GM18951 (cell line): ENCODE measurements around the gene DYRK1B.
"Not testable (repeated sequence)": the region's sequence is repeated elsewhere in the genome, so short reads cannot be mapped to it uniquely, and the experiment has no call there.

Experiments
- POLR2A ChIP-seq: IDR thresholded peaks from 4 replicates; pipeline ENCODE4 v1.6.1; 2011; ENCODE audit warnings: mild to moderate bottlenecking; ENCODE audit not compliant: insufficient read length, insufficient read depth; ENCODE audit errors: extremely low read depth
- in situ Hi-C: fragments of 300-500 bp; cut with MboI; formaldehyde crosslinking; loops from one replicate; pipeline ENCODE4 v1.12.0; 2022; ENCODE audit warnings: low sequenced_read_pairs, mixed read lengths, inconsistent platforms; ENCODE audit not compliant: unreplicated experiment

The DYRK1B gene

GRCh38 chr19:39833464-39834286 lies at the start of gene DYRK1B:
DYRK1B (minus strand) TSS chr19:39834162; CDS start chr19:39831867, 2,295 bp downstream.
- TF ChIP-seq POLR2A: peak; percentile 34
- in situ Hi-C loops: no loop called here

GRCh38 chr19:39882645-39883044 lies 48.7 kb upstream of the DYRK1B start:
- in situ Hi-C loops: not testable (repeated sequence)

GRCh38 chr19:39881495-39882110 lies 47.6 kb upstream of the DYRK1B start:
- in situ Hi-C loops: not testable (repeated sequence)

GRCh38 chr19:39880241-39880640 lies 46.3 kb upstream of the DYRK1B start:
- in situ Hi-C loops: not testable (repeated sequence)

DNA sequence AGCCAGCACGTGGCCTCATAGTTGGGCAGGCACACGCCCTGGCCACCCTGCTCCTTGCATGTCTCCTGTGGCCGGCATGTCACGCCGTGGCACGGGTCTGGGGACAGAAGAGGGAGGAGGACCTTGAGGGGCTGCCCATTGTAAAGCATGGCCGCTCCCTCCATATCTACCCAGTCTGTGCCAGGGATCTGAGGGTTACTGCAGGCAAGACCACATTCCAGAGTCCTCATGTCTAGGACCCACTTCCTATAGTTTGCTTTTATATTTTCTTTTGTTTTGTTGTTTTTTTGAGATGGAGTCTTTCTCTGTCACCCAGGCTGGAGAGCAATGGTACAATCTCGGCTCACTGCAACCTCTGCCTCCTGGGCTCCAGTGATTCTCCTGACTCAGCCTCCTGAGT lies 45.8 kb upstream of the DYRK1B start:
- in situ Hi-C loops: not testable (repeated sequence)

DNA sequence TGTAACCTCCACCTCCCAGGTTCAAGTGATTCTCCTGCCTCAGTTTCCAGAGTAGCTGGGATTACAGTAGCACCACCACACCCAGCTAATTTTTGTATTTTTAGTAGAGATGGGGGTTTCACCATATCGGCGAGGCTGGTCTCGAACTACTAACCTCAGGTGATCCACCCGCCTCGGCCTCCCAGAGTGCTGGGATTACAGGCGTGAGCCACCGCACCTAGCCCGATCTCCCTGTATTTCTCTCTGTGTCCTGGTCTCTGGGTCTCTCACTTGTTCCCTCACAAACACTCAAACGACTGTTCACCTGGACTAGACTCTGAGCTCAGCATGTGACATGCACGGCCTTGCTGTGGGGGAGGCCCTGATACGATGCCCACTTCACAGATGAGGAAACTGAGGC lies 44.9 kb upstream of the DYRK1B start:
- in situ Hi-C loops: not testable (repeated sequence)

GRCh38 chr19:39878398-39878797 lies 44.4 kb upstream of the DYRK1B start:
- in situ Hi-C loops: no loop called here
- TF ChIP-seq POLR2A: no peak

DNA sequence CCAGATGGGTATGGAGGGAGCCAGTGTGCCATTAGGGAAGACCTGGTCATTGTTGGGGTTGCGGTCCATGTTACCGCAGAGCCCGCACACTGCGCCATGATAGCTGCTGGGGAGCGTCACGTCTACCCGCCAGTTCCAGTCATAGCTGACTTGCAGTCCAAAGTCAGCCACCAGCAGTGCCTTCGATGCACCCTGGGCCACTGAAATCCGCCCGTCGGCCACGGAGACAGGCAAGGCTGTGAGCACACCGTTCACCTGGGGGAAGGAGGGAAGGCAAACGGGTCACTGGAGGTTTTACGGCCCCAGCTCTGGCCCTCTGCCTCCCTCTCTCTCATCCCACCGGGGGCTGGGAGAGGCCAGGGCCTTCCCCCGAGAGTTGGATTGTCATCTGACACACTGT lies 44.0 kb upstream of the DYRK1B start:
- in situ Hi-C loops: not testable (repeated sequence)

GRCh38 chr19:39877488-39877887 lies 43.5 kb upstream of the DYRK1B start:
- in situ Hi-C loops: not testable (repeated sequence)

DNA sequence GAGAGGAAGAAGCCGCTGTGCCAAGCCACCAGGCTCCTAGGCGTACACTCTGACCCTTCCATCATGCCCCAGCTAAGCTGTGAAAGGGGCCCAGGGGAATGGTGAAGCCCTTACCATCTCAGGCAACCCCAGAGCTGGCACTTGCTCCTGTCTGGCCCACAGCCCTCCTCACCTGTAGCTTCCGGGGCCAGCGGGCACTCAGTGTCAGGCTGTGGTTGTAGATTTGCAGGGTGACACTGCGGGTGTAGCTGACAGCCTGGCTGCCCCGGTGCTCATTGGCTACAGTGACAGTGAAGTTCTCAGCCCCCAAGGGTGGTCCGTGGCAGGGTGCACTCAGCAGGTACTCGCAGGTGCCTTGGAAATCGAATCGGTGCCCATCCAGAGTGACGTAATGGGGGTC lies 42.5 kb upstream of the DYRK1B start:
- in situ Hi-C loops: not testable (repeated sequence)

DNA sequence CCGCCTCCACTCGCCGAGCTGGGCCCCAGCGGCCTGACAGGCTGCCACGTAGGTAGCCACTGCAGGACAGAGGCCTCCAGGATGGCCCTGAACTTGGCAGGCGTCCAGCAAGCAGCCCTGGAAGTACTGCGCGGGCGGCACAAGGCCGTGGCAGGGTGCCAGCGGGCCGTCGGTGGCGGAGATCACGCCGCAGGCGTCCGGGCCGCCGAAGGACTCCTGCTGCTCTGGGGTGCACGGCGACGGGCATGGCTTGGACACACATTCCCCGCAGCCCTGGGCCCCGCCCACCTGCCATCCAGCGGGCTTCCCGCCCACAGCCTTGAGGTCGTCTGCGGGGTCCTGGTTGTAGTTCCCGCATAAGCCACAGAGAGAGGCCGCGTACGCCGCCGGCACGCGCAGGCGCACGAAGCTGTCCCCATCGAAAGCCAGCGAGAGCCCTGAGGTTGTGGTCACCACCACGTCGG lies 41.5 kb upstream of the DYRK1B start:
- in situ Hi-C loops: not testable (repeated sequence)

GRCh38 chr19:39874404-39874803 lies 40.4 kb upstream of the DYRK1B start:
- no peak for TF ChIP-seq POLR2A
- in situ Hi-C loops: no loop called here

- in situ Hi-C loops: no loop called here
- no peak for TF ChIP-seq POLR2A
These were observed 39.4 kb upstream of the DYRK1B start for GRCh38 chr19:39873385-39873784.

GRCh38 chr19:39871886-39872866 lies 38.2 kb upstream of the DYRK1B start:
- no peak for TF ChIP-seq POLR2A
- in situ Hi-C loops: no loop called here
